Erythroblast (primary cell): Measurements from ENCODE around the gene SLC6A11.

ENCODE experiments used
- DNase-seq, 2 experiments: peaks; one replicate each; lab custom pipeline; 2025; lab: John Stamatoyannopoulos, UW
- GATA1 ChIP-seq: IDR thresholded peaks from 2 replicates; pipeline ENCODE4 v1.6.1; 2011; ENCODE audit warnings: low read depth, mild to moderate bottlenecking, control low read depth, low read length, moderate library complexity
- POLR2A ChIP-seq: IDR thresholded peaks from 2 replicates; pipeline ENCODE4 v1.6.1; 2011; ENCODE audit warnings: mild to moderate bottlenecking, low read length

The SLC6A11 gene

DNA sequence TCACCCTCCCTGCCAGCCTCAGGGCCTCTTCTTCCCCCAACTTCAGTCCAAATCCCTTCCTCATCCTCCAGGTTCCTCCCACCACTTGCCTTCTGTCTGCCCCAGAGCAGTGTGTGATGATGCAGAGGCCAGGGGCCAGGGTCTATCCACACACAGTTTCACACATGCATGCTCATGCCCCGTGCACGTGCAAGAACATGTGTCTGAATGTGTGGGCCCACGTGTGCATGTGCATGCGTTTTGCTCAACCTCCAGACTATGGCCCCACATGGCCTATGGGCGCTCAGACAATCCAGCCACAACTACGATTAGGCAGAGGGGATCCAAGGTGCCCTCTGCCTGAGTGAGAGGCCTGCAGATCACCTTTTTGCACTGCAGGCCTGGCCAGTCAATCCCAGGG is 144.2 kb downstream of the SLC6A11 start:
- TF ChIP-seq POLR2A (no peak), GATA1 (no peak)
- DNase-seq = no peak

DNA sequence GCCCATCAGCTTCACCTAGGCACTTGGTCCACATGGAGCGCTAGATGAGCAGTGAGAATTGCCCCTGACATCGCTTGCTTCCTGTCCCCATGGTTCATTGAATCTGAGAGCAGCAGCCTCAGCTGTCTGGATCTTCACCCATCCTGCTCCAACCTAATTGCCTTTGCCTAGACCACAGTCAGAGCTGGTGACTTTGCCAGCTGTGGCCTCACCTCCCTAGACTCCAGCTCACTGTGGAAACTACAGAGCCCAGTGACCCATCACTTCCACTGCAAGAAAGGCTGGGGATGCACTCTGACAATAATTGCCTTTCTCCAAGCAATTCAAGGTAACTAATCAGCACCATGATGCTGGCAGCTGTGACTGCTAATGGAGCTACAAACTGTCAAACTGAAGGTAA is 145.9 kb downstream of the SLC6A11 start:
- TF ChIP-seq GATA1 (no peak), POLR2A (no peak)
- no peak for DNase-seq

DNA sequence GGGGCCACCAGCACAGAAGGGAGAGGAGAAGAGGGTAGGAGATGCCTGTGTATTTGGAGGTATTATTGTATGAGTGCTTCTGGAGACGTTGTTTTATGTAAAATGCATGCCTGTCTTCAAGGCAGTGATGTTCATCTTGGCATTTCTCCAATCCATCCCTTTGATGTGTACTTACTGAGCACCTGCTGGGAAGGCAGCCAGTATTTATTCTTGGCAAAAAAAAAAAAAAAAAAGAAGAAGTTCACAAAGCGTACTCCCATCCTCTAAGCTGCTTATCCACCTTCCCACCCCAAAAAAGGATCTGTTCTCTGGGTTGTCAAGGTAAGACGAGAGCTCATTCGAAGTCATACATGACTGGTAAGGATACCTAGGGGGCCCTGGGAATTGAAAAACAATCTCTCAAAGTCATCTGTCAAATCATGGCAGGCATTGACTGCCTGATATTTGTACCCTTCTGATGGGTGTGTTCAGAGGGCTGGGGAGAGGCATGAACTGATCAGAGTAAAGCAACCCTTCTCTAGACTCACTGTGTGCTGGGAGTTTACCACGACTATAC is 146.5 kb downstream of the SLC6A11 start:
- TF ChIP-seq POLR2A = no peak
- TF ChIP-seq GATA1 = no peak
- DNase-seq = no peak

DNA sequence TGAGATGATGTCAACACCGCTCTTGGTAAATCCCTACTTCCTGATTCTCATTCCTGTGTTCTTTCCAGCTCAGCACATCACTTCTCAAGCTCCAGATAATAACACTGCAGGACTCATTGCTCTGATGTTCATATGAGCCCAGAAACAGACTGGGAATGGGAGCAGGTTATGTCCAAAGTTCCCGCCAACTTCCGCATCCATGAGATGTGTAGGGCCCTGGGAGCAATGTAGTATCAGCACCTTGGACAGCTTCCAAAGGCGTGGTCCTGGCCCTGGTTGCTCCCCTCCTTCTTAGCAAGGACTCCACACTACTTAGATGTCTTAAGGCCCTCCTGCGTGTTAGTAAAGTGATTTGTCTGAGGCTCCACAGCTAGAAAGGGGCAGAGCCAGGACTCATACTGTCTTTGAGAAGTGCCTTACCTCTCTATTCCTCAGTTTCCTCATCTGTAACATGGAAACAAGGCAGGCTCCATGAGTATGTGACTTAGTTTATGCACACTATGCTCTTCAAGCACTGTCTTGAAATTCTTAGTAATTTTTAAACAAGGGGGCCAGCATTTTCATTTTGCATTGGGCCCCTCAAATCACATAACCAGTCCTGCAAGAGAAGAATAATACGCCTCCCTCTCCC is 148.6 kb downstream of the SLC6A11 start:
- DNase-seq = peak; percentile 19 to 30
- no peak for TF ChIP-seq GATA1
- no peak for TF ChIP-seq POLR2A

DNA sequence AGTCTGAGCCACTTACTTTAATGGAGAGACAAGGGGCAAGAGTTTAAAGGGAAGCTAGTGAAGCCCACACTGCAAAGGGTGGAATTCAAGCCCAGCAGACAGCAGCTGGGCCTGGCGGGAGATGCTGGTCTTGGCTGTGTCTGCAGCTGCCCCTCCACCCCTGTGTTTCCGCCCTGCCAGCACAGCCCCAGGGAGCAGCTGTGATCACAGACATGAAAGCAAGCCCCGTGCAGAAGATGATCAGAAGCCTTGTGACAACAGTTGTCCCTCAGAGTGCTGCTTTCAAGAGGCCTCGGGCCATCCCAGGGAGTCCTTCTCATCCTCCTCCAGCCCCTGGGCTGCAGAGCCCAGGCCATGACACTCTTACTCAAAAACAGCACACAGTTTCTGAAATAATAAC is 152.4 kb downstream of the SLC6A11 start:
- no peak for DNase-seq
- TF ChIP-seq POLR2A (no peak), GATA1 (no peak)

DNA sequence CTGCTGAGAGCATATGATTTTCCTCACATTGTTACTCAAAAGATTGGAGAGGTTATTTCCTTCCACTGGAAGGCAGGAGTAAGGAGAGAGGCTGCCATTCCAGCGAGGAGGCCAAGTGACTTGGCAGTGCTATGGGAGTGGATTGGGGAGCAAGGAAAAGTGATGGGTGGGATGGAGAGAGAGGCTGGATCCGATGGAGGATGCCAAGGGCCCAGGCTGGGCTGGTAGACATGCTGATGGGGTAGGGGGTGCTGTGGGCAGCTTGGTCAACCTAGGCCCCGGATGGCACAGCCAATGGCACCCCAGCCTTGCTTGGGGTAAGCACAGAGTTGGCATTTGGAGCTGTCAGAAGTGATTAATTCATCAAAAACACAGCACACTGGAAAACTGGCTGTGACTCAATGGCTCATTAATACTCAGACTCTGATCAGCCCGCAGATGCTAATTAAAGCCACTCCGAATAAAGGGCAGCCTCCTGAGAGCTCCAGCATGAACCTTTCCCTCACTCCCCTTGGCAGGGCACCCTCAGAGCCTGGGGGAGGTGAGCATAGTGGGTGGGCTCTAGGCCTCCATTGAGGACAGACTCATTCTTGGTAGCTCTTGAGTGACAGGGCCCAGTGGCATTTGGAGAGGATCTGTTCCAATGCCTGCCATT is 154.4 kb downstream of the SLC6A11 start:
- DNase-seq = no peak
- TF ChIP-seq GATA1 (no peak), POLR2A (no peak)

DNA sequence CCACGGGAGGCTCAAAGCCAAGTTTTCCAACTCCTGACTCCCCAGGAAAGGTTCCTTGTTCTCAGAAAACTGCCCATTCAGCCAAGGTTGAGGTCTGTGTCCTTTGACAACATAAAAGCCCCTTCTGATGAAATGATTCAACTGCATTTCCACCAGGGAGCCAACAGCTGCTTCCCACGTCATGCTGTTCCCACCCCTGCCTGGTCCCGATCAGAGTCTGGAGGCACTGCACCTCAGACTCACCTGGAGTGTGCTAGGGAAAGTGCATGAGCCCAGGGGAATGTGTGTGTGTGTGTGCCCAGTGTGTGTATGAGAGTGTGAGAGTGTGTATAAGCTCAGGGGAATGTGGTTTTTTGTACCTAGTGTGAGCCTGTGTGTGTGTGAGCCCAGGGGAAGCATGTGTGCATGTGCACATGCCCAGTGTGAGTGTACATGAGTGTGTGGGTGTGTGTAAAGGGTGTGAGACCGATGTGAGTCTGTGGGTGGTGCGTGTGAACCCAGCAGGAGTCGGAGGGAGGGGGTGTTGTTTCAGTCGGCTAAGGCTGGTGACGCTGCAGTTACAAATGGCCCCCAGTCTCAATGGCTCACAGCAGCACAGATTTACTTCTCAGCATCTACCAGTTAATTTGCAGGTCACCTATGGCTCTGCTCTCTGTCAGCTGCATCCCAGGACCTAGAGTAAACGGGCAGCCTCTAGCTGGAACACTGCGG is 156.2 kb downstream of the SLC6A11 start:
- no peak for DNase-seq
- no peak for TF ChIP-seq GATA1
- TF ChIP-seq POLR2A = no peak

DNA sequence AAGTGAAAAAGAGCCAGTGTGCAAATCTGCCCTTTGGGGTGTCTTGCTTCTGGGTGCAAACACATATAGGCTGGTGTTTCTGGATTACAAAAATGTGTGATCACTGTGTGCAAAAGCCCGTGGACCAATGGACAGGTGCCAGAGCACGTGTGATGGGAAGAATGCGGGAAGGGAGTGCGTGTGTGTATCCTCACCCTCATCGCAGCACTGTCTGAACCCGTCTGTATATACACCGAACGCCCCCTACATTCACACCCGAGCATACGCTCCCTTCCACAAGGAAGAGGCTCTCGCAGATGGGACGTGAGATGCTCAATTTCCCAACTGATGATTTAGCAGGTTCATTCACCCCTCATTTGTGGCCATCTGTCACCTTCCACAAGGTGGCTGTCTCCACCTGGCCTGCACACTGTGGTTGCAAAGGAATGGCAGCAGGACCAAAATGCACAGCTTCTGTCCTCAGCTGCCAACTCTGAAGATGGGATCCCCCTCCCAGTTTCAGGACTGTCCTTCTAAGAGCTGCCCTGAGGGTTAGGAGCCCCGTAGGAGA is 157.1 kb downstream of the SLC6A11 start:
- TF ChIP-seq POLR2A = no peak
- TF ChIP-seq GATA1 = no peak
- no peak for DNase-seq

DNA sequence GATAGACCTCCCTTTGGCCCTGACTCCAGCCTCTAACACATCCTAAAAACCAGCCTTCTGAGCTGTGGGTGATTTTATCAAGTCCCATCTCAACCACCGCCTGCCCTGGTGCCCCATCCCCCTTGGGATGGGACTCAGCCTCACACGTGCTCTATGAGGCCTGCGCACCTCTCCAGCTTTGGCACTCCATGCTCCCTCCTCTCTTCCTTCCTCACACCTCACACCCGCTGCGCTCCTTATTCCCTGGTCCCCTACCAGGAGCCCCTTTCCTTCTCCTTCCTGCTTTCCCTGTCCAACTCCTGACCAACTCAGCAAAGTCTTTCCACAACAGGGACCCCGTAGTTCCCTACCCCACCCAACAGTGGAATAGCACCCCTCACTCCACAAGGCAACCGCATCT is 158.1 kb downstream of the SLC6A11 start:
- TF ChIP-seq GATA1 (no peak), POLR2A (no peak)
- DNase-seq = no peak

DNA sequence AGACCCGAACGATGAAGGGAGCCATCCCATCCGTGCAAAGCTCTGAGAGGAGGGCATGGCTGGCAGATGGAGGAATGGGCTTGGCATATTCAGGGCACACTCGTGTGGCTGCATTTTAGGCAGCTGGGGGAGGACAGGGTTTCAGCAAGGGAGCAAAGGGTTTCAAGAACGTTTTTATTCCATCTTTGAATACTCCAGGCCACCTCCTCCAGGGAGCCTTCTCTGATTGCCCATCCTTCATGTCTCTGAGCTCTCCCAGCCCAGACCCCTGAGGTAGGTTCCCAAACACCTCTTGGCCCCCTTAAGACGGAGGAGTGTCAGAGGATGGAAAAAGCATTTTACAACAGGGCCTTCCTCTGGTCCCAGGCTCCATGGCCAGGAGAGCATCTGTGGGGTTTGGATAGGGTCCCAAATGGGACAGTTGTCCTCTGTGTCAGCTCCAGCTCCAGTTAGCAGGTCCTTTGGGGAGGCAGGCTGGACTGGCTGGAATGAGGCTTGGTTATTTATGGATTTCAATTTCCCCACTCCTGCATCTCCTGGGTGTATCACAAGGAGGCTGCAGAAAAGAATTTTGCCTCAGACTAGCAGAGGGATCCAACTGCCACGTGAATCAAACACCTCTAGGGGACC is 158.8 kb downstream of the SLC6A11 start:
- DNase-seq = no peak
- TF ChIP-seq POLR2A (no peak), GATA1 (no peak)

DNA sequence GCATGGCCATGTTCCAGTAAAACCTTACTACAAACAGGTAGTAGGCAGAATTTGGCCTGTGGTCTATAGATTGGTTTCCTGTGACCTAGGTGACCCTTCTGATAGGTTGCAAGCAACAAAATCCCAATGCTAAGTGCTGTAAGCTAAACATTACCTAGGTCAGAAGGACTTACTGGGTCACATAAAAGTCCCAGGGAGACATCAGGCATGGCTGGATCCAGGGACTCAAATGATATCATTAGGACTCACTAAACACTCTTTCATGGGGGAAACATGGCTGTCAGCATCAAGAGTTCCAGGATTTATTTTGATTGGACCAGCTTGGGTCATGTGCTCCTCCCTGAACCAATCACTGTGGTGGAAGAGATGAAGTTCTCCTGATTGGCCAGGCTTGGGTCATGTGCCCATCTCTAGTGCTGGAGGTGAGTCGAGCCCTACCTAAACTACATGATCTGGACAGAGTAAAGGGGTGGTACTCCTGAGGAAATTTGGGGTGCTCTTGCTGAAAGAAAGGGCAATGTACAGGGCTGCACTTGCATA is 159.7 kb downstream of the SLC6A11 start:
- TF ChIP-seq GATA1 (no peak), POLR2A (no peak)
- DNase-seq = peak in 1 of 2 experiments; percentile 6

DNA sequence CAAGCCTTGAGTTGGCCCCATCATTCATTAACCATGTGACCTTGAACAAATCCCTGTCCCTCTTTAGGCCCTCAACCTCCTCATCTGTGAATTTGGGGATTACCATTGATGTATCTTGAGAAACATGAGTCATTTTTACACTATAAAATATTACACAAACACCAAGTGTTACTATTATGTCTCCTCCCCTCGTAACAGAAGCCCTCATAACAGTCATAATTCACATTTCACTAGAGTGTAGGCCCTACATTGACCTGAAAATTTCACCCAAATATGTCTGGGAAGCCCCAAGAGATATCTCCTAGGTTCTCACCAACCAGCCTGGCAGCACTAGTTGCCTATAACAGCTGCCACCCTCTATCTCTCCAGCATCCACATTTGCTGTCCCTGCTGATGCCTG is 160.7 kb downstream of the SLC6A11 start:
- no peak for DNase-seq
- TF ChIP-seq POLR2A (no peak), GATA1 (no peak)

DNA sequence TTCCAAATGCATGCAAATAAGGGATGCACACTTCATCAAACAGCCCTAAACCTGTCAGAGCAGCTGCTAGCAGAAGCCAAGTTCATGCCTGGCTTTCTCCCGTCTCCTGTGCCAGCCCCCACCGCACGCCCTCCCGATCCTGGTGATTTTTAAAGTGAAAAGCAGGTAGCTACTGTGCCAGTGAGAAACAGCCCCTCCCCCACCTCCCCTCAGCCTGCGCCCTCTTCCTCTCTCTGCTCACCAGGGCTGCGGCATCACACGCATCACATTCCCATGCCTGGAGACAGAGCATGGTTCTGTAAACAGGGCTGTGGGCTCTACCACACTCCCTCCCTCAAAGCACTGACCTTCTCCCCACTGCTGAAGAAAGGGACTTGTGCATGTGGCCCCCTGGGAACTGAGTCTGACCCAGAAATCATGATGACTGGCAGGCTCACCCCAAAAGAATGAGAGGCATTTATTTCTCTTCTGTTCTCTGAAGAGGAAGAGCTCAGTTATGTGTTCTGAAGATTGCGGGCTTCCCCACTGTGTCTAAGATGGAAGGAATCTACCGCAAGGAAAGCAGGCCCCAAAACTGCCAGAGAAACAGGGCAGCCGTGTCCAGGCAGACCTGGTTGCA is 162.0 kb downstream of the SLC6A11 start:
- DNase-seq = no peak
- TF ChIP-seq GATA1 (no peak), POLR2A (no peak)

DNA sequence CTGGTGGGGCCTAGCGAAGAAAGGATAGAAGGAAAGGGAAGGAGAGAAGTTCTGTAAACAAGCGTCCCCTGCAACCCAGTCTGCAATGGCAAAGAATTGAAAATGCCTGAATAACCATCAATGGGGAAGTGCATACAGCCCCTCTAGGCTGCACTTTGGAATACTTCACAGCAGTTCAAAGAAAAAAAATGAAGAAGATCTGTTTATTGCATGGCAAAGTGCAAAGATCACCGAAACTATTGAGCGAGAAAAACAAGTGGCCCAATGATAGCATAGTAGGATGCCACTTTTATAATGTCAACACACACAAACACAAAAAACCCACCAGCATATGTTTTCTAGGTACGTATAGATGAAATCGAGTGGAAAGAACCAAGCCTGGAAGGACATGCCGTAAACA is 162.9 kb downstream of the SLC6A11 start:
- no peak for DNase-seq
- no peak for TF ChIP-seq POLR2A
- TF ChIP-seq GATA1 = no peak
